Parietal lobe (tissue), 1 donor: ENCODE measurements around the gene ALG5. TPM values are rescaled to one million over a fixed set of nuclear protein-coding genes. Genes with fewer than 3 reads are reported as not detected.

Source experiments
- total RNA-seq: library from RNA; depleted of rRNA; stranded (reverse); fragments of >200 nt; gene quantifications from one replicate; pipeline ENCODE4 v1.2.3, GENCODE V29; 2014

Gene ALG5
- total RNA-seq = 20.7 TPM

GRCh38 chr13:36999054-36999714 lies at the start of gene ALG5:
Gene ALG5, minus strand, starts transcription at chr13:36999340. Its CDS starts 40 bp downstream, at chr13:36999300.

GRCh38 chr13:36919833-36920615 lies 79.1 kb downstream of the ALG5 start, which contains the start of gene SMAD9:
Gene SMAD9, minus strand, starts transcription at chr13:36920238. Its CDS starts 40,549 bp downstream, at chr13:36879689.

Other genes with a start within 250 kb of the ALG5 start
- 20.3 TPM for gene RFXAP, start 180.1 kb downstream of the ALG5 start, total RNA-seq
- 14.4 TPM for gene SMAD9, start 79.1 kb downstream of the ALG5 start, total RNA-seq
- 47.0 TPM for gene EXOSC8, start 1.4 kb upstream of the ALG5 start, total RNA-seq
- gene SUPT20H, start 60.3 kb upstream of the ALG5 start, total RNA-seq = 132 TPM
- not detected for gene CSNK1A1L, start 106.3 kb upstream of the ALG5 start, total RNA-seq